Neural crest cell (in vitro differentiated cells): ENCODE data around the gene TUBB8B. TPM values are rescaled to one million over a fixed set of nuclear protein-coding genes. Genes with fewer than 3 reads are reported as not detected.
A peak's percentile ranks its signal among the peaks of the same experiment; 100 is the strongest.
"Not testable (repeated sequence)": the region's sequence is repeated elsewhere in the genome, so short reads cannot be mapped to it uniquely, and the experiment has no call there.

Experiments used
- DNase-seq: peaks from one replicate; pipeline ENCODE4 v3.0.0; 2021; ENCODE audit warnings: low read depth, mixed read lengths, low spot score
- H3K27ac Mint-ChIP-seq: one replicate; pipeline ENCODE4 v1.8.0; 2021; ENCODE audit warnings: mild to moderate bottlenecking, mixed read lengths; ENCODE audit not compliant: unreplicated experiment
- H3K27me3 Mint-ChIP-seq: 2 replicates; pipeline ENCODE4 v1.8.0; 2021; ENCODE audit warnings: low read depth, mild to moderate bottlenecking, mixed read lengths
- H3K36me3 Mint-ChIP-seq: 2 replicates; pipeline ENCODE4 v1.8.0; 2021; ENCODE audit warnings: low read depth, mild to moderate bottlenecking, mixed read lengths
- H3K4me1 Mint-ChIP-seq: 2 replicates; pipeline ENCODE4 v1.8.0; 2021; ENCODE audit warnings: mixed read lengths
- H3K4me3 Mint-ChIP-seq: one replicate; pipeline ENCODE4 v1.8.0; 2021; ENCODE audit warnings: mild to moderate bottlenecking, mixed read lengths
- H3K9me3 Mint-ChIP-seq: 2 replicates; pipeline ENCODE4 v1.8.0; 2021; ENCODE audit warnings: mixed read lengths
- total RNA-seq: library from RNA; stranded (reverse); gene quantifications from 2 replicates; pipeline ENCODE4 v1.2.1, GENCODE V29; 2021

The TUBB8B gene
- total RNA-seq, 1 donor from 2014 or later: not detected

GRCh38 chr18:9937-10336 is 39.5 kb downstream of the TUBB8B start:
- H3K9me3 Mint-ChIP-seq, H3K4me3 Mint-ChIP-seq, H3K4me1 Mint-ChIP-seq, H3K27me3 Mint-ChIP-seq, H3K36me3 Mint-ChIP-seq, H3K27ac Mint-ChIP-seq: not testable (repeated sequence)
- peak; percentile 2 for DNase-seq

Other genes with a start within 250 kb of the TUBB8B start
- 74.9 and 75.0 TPM in 2 replicates for gene USP14, start 108.9 kb upstream of the TUBB8B start, total RNA-seq
- gene THOC1, start 218.4 kb upstream of the TUBB8B start, total RNA-seq: 77.5 and 77.9 TPM in 2 replicates